HepG2 (cell line): ENCODE data around the gene LLGL2. TPM values are rescaled to one million over a fixed set of nuclear protein-coding genes. Genes with fewer than 3 reads are reported as not detected.

Experiments
- ELF1 ChIP-seq: sonication (generic); formaldehyde crosslinking; IDR thresholded peaks from 2 replicates; pipeline ENCODE4 v1.4.0; 2020; ENCODE audit warnings: missing genetic modification reagents
- FOXK1 ChIP-seq: sonication (generic); formaldehyde crosslinking; IDR thresholded peaks from 2 replicates; pipeline ENCODE4 v1.4.0; 2020; ENCODE audit warnings: low read depth, missing genetic modification reagents, borderline replicate concordance
- GABPA ChIP-seq, 2 experiments: IDR thresholded peaks; 2 replicates each; pipeline ENCODE4 v1.6.1; 2011 to 2016; ENCODE audit warnings: low read depth in 2 of 2, low read length in 1 of 2, missing biosample characterization in 1 of 2, missing genetic modification characterization in 1 of 2
- HNF1B ChIP-seq: sonication (generic); formaldehyde crosslinking; IDR thresholded peaks from 2 replicates; pipeline ENCODE4 v1.5.1; 2020; ENCODE audit warnings: mild to moderate bottlenecking, moderate library complexity, missing genetic modification reagents
- KAT2B ChIP-seq: fragments of 150-350 bp; IDR thresholded peaks from 2 replicates; pipeline ENCODE4 v1.6.1; 2014; ENCODE audit warnings: low read depth, low read length, borderline replicate concordance
- KIAA2018 ChIP-seq: sonication (generic); formaldehyde crosslinking; IDR thresholded peaks from 2 replicates; pipeline ENCODE4 v1.5.0; 2020; ENCODE audit warnings: mild to moderate bottlenecking, missing genetic modification reagents, borderline replicate concordance
- PAXIP1 ChIP-seq: sonication (generic); formaldehyde crosslinking; conservative IDR thresholded peaks from 2 replicates; pipeline ENCODE4 v1.4.0; 2020; ENCODE audit warnings: mild to moderate bottlenecking, missing genetic modification reagents, moderate library complexity
- POLR2A ChIP-seq, 2 experiments: IDR thresholded peaks; 2 replicates each; pipeline ENCODE4 v1.6.1; 2011; ENCODE audit warnings: low read depth in 2 of 2, low read length in 2 of 2, mild to moderate bottlenecking in 1 of 2, moderate library complexity in 1 of 2; ENCODE audit not compliant: insufficient read depth in 1 of 2
- SAFB2 ChIP-seq: sonication (generic); formaldehyde crosslinking; IDR thresholded peaks from 2 replicates; pipeline ENCODE4 v1.5.1; 2020; ENCODE audit warnings: missing genetic modification reagents, low read depth, mild to moderate bottlenecking, borderline replicate concordance
- ZGPAT ChIP-seq: IDR thresholded peaks from 2 replicates; pipeline ENCODE4 v1.6.1; 2016; ENCODE audit warnings: mild to moderate bottlenecking
- ZNF354B ChIP-seq: sonication (generic); formaldehyde crosslinking; IDR thresholded peaks from 2 replicates; pipeline ENCODE4 v1.8.0; 2022; ENCODE audit warnings: mild to moderate bottlenecking, missing genetic modification reagents
- ZNF567 ChIP-seq: sonication (generic); formaldehyde crosslinking; IDR thresholded peaks from 2 replicates; pipeline ENCODE4 v1.8.1; 2023; ENCODE audit warnings: mild to moderate bottlenecking, missing genetic modification reagents, borderline replicate concordance
- ZSCAN29 ChIP-seq: sonication (generic); formaldehyde crosslinking; conservative IDR thresholded peaks from 2 replicates; pipeline ENCODE4 v1.4.0; 2020; ENCODE audit warnings: mild to moderate bottlenecking, missing genetic modification reagents
- polyA plus RNA-seq, 8 experiments: library from polyadenylated mRNA; depleted of rRNA in 3 of 8; stranded (reverse) in 7 of 8; unstranded in 1 of 8; fragments of >200 nt; fragmentation: Illumina TruSeq in 4 of 8; extraction: Trizol in 4 of 8; gene quantifications; 2 replicates each; pipeline versions ENCODE4 v1.2.1 to v1.2.3, GENCODE V29; 2011 to 2016; ENCODE audit warnings: low read depth in 4 of 8, missing spikeins in 1 of 8, mixed read lengths in 1 of 8; ENCODE audit not compliant: insufficient read depth in 1 of 8
- total RNA-seq, 5 experiments: library from RNA; depleted of rRNA; stranded (reverse); fragments of >200 nt; fragmentation: Illumina TruSeq; extraction: Trizol; gene quantifications; 2 replicates each; pipeline ENCODE4 v1.2.3, GENCODE V29; 2016; ENCODE audit warnings: low read depth in 1 of 5

Gene LLGL2
- total and polyA plus RNA-seq, 2 of the 13 experiments (the other 11 are each of a cell fraction or from before 2014, with no cell fraction given): 83.0 to 86.7 TPM

- TF ChIP-seq SAFB2: peak; percentile 80; the same call in 1 of the 2 replicates
- TF ChIP-seq ZSCAN29 (CRISPR knock-in tag): peak; percentile 90
- peak; percentile 14; the same call in 1 of the 2 replicates for TF ChIP-seq ELF1 (CRISPR knock-in tag)
- peak; percentile 100 for TF ChIP-seq HNF1B (CRISPR knock-in tag)
- no peak for TF ChIP-seq GABPA (IDR thresholded peaks at IDR 0.05; ENCODE audit: low read depth, low read length)
- TF ChIP-seq GABPA (CRISPR knock-in tag; IDR thresholded peaks at IDR 0.05; ENCODE audit: low read depth): no peak
- TF ChIP-seq KAT2B: no peak
- peak; percentile 94 for TF ChIP-seq ZGPAT (CRISPR knock-in tag)
- peak; percentile 94 for TF ChIP-seq FOXK1
- peak; percentile 100 for TF ChIP-seq PAXIP1
- TF ChIP-seq POLR2A (IDR thresholded peaks at IDR 0.05; ENCODE audit: insufficient read depth in 1 of 2, low read depth in 2 of 2, low read length in 2 of 2): peak; percentile 50 to 81; a peak in 3 of 4 replicates
- TF ChIP-seq KIAA2018 (CRISPR knock-in tag): no peak
- TF ChIP-seq ZNF354B (CRISPR knock-in tag): peak; percentile 95
- peak; percentile 96 for TF ChIP-seq ZNF567
Measured at GRCh38 chr17:75557075-75557851, 31.8 kb downstream of the LLGL2 start (continued).
